Panc1 (cell line): ENCODE results near the gene MX1. TPM values are rescaled to one million over a fixed set of nuclear protein-coding genes. Genes with fewer than 3 reads are reported as not detected.

Experiments used
- ATAC-seq: fragments of 200-7000 bp; cut with Tn5 transposase; 2 replicates; pipeline ENCODE4 v1.9.1; 2020; ENCODE audit warnings: mild to moderate bottlenecking, moderate library complexity
- BruUV-seq: library from RNA; stranded (reverse); fragments of 400-500 nt; replicated peaks from 2 replicates; lab custom pipeline; 2021; lab: Mats Ljungman, UMichigan
- CTCF ChIA-PET: fragments of 300-600 bp; sonication (Branson Sonifier 250); formaldehyde crosslinking; loops from one replicate; lab custom pipeline; 2022; ENCODE audit warnings: antibody characterized with exemption; lab: Charles Lee
- POLR2A ChIA-PET: fragments of 300-600 bp; sonication (Branson Sonifier 250); formaldehyde crosslinking; loops from one replicate; lab custom pipeline; 2022; ENCODE audit warnings: antibody characterized with exemption; lab: Charles Lee
- DNase-seq: peaks from one replicate; pipeline ENCODE4 v3.0.0-alpha.2; 2010; ENCODE audit warnings: low read depth, low spot score
- H3K27ac ChIP-seq: 2 replicates; pipeline ENCODE4 v1.5.1; 2011; ENCODE audit warnings: mild to moderate bottlenecking, low read length, inconsistent platforms
- H3K27me3 ChIP-seq: fragments of 200-500 bp; sonication (Bioruptor generic); 2 replicates; pipeline ENCODE4 v1.6.0; 2014; ENCODE audit warnings: low read length, inconsistent platforms; ENCODE audit not compliant: control insufficient read depth, insufficient read depth
- H3K36me3 ChIP-seq: fragments of 200-500 bp; sonication (Bioruptor generic); 2 replicates; pipeline ENCODE4 v1.5.1; 2014; ENCODE audit warnings: inconsistent platforms, mild to moderate bottlenecking, low read length, moderate library complexity; ENCODE audit not compliant: control insufficient read depth, insufficient read depth
- H3K4me1 ChIP-seq: 2 replicates; pipeline ENCODE4 v1.5.1; 2011; ENCODE audit warnings: inconsistent platforms, mild to moderate bottlenecking, low read length, moderate library complexity; ENCODE audit not compliant: control insufficient read depth, insufficient read depth
- H3K4me3 ChIP-seq, 2 experiments: 2 replicates each; pipeline ENCODE4 v1.5.1; 2011 to 2012; ENCODE audit warnings: low read depth in 2 of 2, low read length in 2 of 2, mild to moderate bottlenecking in 2 of 2, inconsistent platforms in 1 of 2, moderate library complexity in 1 of 2
- H3K9me3 ChIP-seq: fragments of 200-500 bp; sonication (Bioruptor generic); 2 replicates; pipeline ENCODE4 v1.5.1; 2014; ENCODE audit warnings: low read depth, mild to moderate bottlenecking, inconsistent platforms, low read length, moderate library complexity; ENCODE audit not compliant: control insufficient read depth, insufficient read depth
- CTCF ChIP-seq: fragments of 450-650 bp; IDR thresholded peaks from 2 replicates; pipeline ENCODE4 v1.5.1; 2017; ENCODE audit warnings: mild to moderate bottlenecking
- POLR2AphosphoS5 ChIP-seq: IDR thresholded peaks from 2 replicates; pipeline ENCODE4 v1.6.1; 2012; ENCODE audit warnings: mild to moderate bottlenecking, low read depth, low read length, moderate library complexity
- REST ChIP-seq, 2 experiments: IDR thresholded peaks; 2 replicates each; pipeline ENCODE4 v1.6.1; 2011 to 2012; ENCODE audit warnings: low read depth in 2 of 2, control low read depth in 1 of 2, low read length in 1 of 2, mild to moderate bottlenecking in 1 of 2, moderate library complexity in 1 of 2; ENCODE audit not compliant: insufficient read depth in 1 of 2
- SIN3A ChIP-seq: IDR thresholded peaks from 2 replicates; pipeline ENCODE4 v1.6.1; 2012; ENCODE audit warnings: low read depth, mild to moderate bottlenecking, low read length, moderate library complexity, borderline replicate concordance; ENCODE audit not compliant: insufficient read depth
- TCF7L2 ChIP-seq: IDR thresholded peaks from 2 replicates; pipeline ENCODE4 v1.6.1; 2011; ENCODE audit warnings: mild to moderate bottlenecking, low read depth, low read length, inconsistent platforms
- in situ Hi-C: cut with HindIII; loops from 2 replicates; pipeline ENCODE4 v1.10.0; 2016; ENCODE audit warnings: low sequenced_read_pairs, low pct_unique_long_range_greater_than_20kb
- intact Hi-C: fragments of 100-400 bp; cut with micrococcal nuclease; formaldehyde crosslinking; loops from one replicate; pipeline ENCODE4 v1.10.0; 2022; ENCODE audit not compliant: unreplicated experiment
- total RNA-seq: library from RNA; stranded (reverse); gene quantifications from one replicate; pipeline ENCODE4 v1.2.1, GENCODE V29; 2021; ENCODE audit not compliant: unreplicated experiment

MX1 gene
- total RNA-seq, 1 experiment from 2014 or later, result 7.8 TPM

- H3K27me3 ChIP-seq, result no peaks in the 10 kb centered on the region
- ChIA-PET CTCF (interaction anchor here (0.6 kb wide), 1 partner anchor 608 kb away, joined by 4 read pairs; no protein-coding TSS in a partner anchor), POLR2A (interaction anchor here (0.6 to 0.7 kb wide), 3 partner anchors 10 to 237 kb away, joined by 3 to 8 read pairs (median 4); no protein-coding TSS in a partner anchor)
- H3K4me3 ChIP-seq, result peak overlapping the region in 1 of 2 experiments; percentile 24; a peak in 2 of 4 replicates
- no peaks in the 10 kb centered on the region for H3K9me3 ChIP-seq
- in situ Hi-C loops (no loop called here), intact Hi-C loops (no loop called here)
- DNase-seq (no peak), ATAC-seq (peak; percentile 28)
- no peaks in the 10 kb centered on the region for H3K36me3 ChIP-seq
- TF ChIP-seq REST (IDR thresholded peaks at IDR 0.05; ENCODE audit: insufficient read depth in 1 of 2, low read depth in 2 of 2, low read length in 1 of 2), result no peak
- no peak for TF ChIP-seq SIN3A
- no peak for TF ChIP-seq CTCF
- no peak for TF ChIP-seq TCF7L2
- no peak for TF ChIP-seq POLR2AphosphoS5
- H3K4me1 ChIP-seq, result peaks cover 31% of the 10 kb centered on the region
- BruUV-seq, result no TSS peak
- H3K27ac ChIP-seq, result peak overlapping the region; percentile 65
Measured at GRCh38 chr21:41508415-41509144, 82.5 kb downstream of the MX1 start.

Other genes with a start within 250 kb of the MX1 start
- gene FAM3B, start 109.4 kb upstream of the MX1 start, total RNA-seq, result not detected
- 56.7 TPM for gene MX2, start 64.2 kb upstream of the MX1 start, total RNA-seq
- gene TMPRSS2, start 81.9 kb downstream of the MX1 start, total RNA-seq, result 111 TPM